ENCODE data around the gene SLC39A13. TPM values are rescaled to one million over a fixed set of nuclear protein-coding genes. Genes with fewer than 3 reads are reported as not detected.
A peak's percentile ranks its signal among the peaks of the same experiment; 100 is the strongest.

Gene SLC39A13
- polyA plus RNA-seq, 3 donors from 2014 or later = 22.1 to 33.2 (median 27.7) TPM

DNA sequence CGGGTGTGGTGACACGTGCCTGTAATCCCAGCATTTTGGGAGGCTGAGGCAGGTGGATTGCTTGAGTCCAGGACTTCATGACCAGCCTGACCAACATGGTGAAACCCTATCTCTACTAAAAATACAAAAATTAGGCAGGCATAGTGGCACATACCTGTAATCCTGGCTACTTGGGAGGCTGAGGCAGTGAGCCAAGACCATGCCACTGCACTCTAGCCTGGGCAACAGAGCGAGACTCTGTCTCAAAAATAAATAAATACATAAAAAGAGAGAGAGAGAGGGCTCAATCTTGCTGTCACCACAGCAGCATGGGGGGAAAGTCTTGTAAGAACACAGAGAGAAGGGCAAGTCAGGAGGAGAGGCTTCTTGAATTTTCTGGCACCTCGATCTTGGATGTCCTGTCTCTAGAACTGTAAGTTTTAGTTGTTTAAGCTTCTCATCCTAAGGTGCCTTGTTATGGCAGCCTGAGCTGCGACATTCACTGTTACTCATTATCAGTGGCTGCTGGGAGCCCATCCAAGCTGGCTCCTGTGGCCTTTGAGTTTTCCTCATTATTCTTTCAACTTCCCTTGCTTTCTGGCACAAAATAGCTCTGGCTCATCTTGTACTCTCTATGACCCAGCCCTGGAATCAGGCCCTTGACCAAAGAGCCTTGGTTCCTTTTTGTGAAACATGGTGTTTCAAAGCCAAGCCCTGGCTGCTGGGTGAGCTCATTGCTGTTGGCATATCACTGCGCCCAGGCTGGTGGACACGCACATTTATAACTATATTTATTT lies 25.8 kb downstream of the SLC39A13 start:
- H3K27ac Mint-ChIP-seq = no peak overlapping the region
- no peak overlapping the region for H3K4me3 Mint-ChIP-seq

DNA sequence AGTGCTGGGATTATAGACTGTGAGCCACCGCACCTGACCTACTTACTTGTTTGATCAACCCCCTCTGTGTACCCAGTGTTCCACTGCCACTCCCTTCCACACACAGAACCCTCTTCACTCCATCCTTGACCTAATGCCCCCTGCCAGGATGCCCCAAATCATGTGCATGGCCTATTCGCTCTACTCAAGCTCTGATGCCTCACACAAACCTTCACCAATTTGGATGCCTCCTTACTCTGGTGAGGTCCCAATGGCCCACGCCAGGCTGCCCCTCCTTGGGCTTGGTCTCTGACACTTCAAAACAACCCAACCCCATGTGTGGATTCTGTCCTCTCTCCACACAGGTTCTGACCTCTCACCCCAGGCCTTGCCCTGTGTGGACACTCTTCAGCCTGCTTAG lies 27.3 kb downstream of the SLC39A13 start:
- no peak overlapping the region for H3K4me3 Mint-ChIP-seq
- no peaks in the 10 kb centered on the region for H3K36me3 Mint-ChIP-seq
- H3K27me3 Mint-ChIP-seq (ENCODE audit: low read depth in 3 of 3) = peaks cover 0 to 4% (median 3%) of the 10 kb centered on the region in 3 donors
- peak overlapping the region in 1 of 6 donors; percentile 40 for H3K27ac Mint-ChIP-seq
- no peaks in the 10 kb centered on the region for H3K4me1 Mint-ChIP-seq
- no peaks in the 10 kb centered on the region for H3K9me3 Mint-ChIP-seq
- DNase-seq = no peak

More for the DNA sequence above, 25.8 kb downstream of the SLC39A13 start:
- no peaks in the 10 kb centered on the region for H3K36me3 Mint-ChIP-seq
- no peaks in the 10 kb centered on the region for H3K9me3 Mint-ChIP-seq
- no peak for DNase-seq
- H3K27me3 Mint-ChIP-seq (ENCODE audit: low read depth in 3 of 3) = peaks cover 0 to 4% (median 3%) of the 10 kb centered on the region in 3 donors
- no peaks in the 10 kb centered on the region for H3K4me1 Mint-ChIP-seq

DNA sequence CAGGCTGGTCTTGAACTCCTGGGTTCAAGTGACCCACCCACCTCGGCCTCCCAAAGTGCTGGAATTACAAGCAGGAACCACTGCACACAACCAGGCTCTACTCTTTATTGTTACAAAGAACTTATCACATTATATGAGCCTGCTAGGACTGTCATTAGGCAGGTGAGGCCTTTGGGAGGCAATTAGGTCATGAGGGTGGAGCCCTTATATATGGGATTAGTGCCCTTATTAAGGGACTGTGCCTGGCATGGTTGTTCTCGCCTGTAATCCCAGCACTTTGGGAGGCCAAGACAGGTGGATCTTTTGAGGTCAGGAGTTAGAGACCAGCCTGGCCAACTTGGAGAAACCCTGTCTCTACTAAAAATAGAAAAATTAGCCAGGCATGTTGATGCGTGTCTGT lies 28.3 kb downstream of the SLC39A13 start:
- H3K4me1 Mint-ChIP-seq = no peaks in the 10 kb centered on the region
- H3K27ac Mint-ChIP-seq = no peak overlapping the region
- H3K36me3 Mint-ChIP-seq = no peaks in the 10 kb centered on the region
- no peak overlapping the region for H3K4me3 Mint-ChIP-seq
- DNase-seq = no peak
- peaks cover 0 to 3% (median 2%) of the 10 kb centered on the region in 3 donors for H3K27me3 Mint-ChIP-seq (ENCODE audit: low read depth in 3 of 3)
- H3K9me3 Mint-ChIP-seq = no peaks in the 10 kb centered on the region

DNA sequence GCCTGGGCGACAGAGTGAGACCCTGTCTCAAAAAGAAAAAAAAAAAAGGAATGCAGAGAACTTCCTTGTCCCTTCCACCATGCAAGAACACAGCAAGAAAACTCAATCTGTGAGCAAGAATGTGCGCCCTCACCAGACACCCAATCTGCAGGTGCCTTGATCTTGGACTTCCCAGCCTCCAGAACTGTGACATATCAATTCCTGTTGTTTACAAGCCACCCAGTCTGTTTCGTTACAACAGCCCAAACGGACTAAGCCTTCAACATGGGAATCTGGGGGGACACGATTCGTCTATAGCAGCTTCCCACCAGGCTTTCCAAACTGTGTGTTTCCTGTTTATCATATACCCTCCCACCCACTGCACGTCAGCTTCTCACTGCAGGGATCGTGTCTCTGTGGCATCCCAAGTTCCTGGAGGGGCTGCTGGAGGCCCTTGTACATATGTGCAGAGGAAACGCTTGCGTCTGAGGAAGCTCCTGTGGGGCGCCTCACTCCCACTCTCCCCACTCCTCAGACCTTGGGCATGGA lies 28.9 kb downstream of the SLC39A13 start:
- Mint-ChIP-seq H3K4me3 (no peak overlapping the region), H3K9me3 (no peaks in the 10 kb centered on the region), H3K4me1 (no peaks in the 10 kb centered on the region), H3K27ac (no peak overlapping the region), H3K36me3 (no peaks in the 10 kb centered on the region), H3K27me3 (ENCODE audit: low read depth in 3 of 3) (peaks cover 0 to 3% (median 2%) of the 10 kb centered on the region in 3 donors)
- DNase-seq = no peak

DNA sequence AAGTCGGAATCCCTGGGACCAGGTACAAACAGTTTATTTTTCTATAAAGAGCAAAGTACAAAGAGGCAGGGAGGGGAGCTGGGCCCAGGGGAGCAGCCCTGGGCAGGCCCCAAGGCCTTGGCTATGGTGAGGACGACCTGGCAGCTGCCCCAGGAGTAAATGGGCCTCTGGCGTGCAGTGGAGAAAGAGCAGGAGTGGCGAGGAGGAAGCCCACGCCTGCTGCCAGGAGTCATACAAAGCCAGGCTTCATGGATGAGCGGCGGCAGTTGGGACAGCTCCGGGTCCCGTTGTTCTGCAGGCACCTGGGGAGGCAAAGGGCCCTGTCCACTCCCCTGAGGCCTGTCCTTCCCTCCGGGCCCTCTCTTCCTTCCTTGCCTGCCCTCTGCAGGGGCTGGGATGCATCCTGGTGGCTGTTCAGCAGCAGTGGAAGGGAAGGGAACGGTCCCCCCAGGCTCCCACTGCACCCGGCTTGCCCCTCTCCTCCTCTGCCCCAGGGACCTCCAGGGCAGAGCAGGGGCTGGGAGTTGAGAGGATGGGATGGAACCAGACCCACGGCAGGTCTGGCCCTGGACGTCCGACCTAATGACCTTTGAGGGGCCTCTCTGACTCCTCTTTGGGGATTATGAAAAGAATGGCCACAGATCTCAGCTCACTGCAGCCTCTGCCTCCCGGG lies 29.5 kb downstream of the SLC39A13 start:
- H3K9me3 Mint-ChIP-seq = no peaks in the 10 kb centered on the region
- no peak overlapping the region for H3K27ac Mint-ChIP-seq
- DNase-seq = no peak
- H3K27me3 Mint-ChIP-seq (ENCODE audit: low read depth in 3 of 3) = peaks cover 0 to 3% (median 2%) of the 10 kb centered on the region in 3 donors
- H3K4me1 Mint-ChIP-seq = no peaks in the 10 kb centered on the region
- no peaks in the 10 kb centered on the region for H3K36me3 Mint-ChIP-seq
- no peak overlapping the region for H3K4me3 Mint-ChIP-seq

DNA sequence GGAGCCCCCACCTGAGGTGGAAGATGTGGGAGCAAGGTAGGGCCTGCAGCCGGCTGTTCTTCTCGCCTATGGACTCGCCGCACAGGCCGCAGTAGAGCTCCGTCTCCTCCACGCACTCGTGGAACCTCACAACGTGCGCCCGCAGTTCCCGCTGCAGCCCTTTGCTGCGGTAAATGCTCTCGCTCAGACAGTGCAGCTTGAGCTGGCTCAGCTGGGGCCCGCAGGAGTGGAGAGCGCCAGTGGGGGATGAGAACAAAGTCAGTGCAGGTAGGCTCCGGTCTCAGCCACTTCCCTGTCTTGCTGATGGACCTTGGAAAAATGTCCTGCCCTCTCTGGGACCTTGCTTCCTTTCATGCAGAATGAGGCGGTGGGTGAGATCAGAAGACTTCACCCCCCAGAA lies 30.3 kb downstream of the SLC39A13 start:
- Mint-ChIP-seq H3K36me3 (no peaks in the 10 kb centered on the region), H3K4me1 (no peaks in the 10 kb centered on the region), H3K9me3 (no peaks in the 10 kb centered on the region), H3K4me3 (no peak overlapping the region), H3K27ac (no peak overlapping the region), H3K27me3 (ENCODE audit: low read depth in 3 of 3) (peaks cover 0 to 3% (median 2%) of the 10 kb centered on the region in 3 donors)
- DNase-seq = no peak

DNA sequence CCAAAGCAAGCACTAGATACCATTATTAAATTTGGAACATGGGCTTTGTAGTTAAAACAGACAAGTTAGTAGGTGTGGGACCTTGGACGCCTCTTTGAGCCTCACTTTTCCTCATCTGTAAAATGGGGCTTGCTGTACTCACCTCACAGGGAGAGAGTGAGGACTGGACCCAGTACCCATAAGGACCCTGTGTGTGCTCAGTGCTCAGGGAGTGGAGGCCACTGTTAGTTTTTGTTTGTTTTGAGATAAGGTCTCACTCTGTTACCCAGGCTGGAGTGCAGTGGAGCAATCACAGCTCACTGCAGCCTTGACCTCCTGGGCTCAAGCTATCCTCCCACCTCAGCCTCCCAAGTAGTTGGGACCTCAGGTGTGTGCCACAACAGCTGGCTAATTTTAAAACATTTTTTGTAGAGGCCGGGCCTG lies 31.7 kb downstream of the SLC39A13 start:
- Mint-ChIP-seq H3K4me3 (no peak overlapping the region), H3K4me1 (no peaks in the 10 kb centered on the region), H3K27me3 (ENCODE audit: low read depth in 3 of 3) (peaks cover 0 to 3% (median 2%) of the 10 kb centered on the region in 3 donors), H3K27ac (no peak overlapping the region), H3K9me3 (no peaks in the 10 kb centered on the region), H3K36me3 (no peaks in the 10 kb centered on the region)
- DNase-seq = no peak

DNA sequence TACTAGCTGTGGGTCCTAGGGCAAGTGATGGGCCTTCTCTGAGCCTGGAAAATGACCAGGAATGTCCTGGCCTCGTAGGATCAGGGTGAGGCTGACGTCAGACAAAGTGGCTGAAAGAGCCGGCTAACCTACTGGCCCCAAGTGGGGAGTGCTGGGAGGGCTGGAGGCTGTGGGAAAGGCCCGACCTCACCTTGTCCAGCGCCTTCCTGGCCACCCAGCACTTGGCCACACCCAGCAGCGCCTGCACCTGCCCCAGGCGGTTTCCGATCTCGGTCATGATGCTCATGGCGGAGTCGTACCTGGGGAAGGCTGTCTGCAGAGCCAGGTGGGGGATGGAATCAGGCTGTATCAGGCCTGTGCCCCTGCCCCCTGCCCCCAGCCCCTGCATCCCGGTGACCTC lies 33.0 kb downstream of the SLC39A13 start:
- Mint-ChIP-seq H3K4me3 (no peak overlapping the region), H3K9me3 (no peaks in the 10 kb centered on the region), H3K27me3 (ENCODE audit: low read depth in 3 of 3) (peaks cover 0 to 3% (median 0%) of the 10 kb centered on the region in 3 donors), H3K27ac (no peak overlapping the region), H3K36me3 (no peaks in the 10 kb centered on the region), H3K4me1 (no peaks in the 10 kb centered on the region)
- no peak for DNase-seq

DNA sequence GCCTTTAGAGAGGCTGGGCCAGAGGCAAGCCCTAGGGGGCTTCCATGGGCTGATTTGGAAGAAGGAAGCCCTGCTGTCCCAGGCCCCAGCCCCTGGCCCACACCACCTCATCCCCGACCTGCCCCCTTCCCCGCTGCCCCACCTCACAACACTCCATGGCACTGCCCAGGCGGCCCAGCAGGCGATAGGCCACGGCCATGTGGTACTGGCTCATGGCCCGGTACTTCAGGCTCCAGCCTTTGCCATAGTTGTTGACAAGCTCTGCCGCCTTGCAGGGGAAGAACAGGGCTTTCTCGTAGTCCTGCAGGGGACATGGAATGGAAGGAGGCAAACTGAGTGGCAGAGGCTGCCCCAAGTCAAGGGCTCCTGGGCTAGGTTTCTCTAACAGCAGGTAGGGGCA lies 34.1 kb downstream of the SLC39A13 start:
- Mint-ChIP-seq H3K4me3 (no peak overlapping the region), H3K27ac (no peak overlapping the region), H3K9me3 (no peaks in the 10 kb centered on the region), H3K4me1 (no peaks in the 10 kb centered on the region), H3K36me3 (no peaks in the 10 kb centered on the region), H3K27me3 (ENCODE audit: low read depth in 3 of 3) (peaks cover 0 to 3% (median 0%) of the 10 kb centered on the region in 3 donors)
- DNase-seq = no peak

DNA sequence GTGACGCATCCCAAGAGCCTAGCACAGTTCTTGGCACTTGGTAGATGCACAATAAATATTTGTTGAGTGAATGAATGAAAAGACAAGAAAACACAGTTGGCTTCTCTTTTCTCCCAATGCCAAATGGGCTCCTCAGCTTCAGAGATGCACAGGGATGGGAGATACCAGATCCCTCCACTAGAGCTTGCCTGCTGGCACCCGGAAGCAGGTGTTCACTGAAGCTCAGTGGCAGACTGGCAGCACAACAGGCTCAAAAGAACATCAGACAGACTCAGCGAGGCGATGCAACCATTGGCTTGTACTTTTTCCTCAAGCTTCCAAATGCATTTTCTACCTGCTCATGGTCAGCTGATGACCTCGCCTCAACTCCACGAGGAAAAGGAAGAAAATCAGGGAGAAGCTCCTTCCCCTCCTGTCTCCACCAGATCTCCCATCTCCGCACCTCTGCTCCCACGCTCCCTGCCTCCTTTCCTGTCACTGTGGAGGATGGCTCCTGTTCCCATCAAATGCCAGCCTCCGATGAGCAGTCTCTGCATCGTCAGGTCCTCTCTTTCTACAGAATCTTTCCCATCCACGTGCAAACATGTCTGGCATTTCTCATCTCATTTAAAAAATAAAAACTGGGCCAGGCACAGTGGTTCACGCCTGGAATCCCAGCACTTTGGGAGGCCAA lies 34.8 kb downstream of the SLC39A13 start:
- Mint-ChIP-seq H3K4me3 (no peak overlapping the region), H3K36me3 (no peaks in the 10 kb centered on the region), H3K9me3 (no peaks in the 10 kb centered on the region), H3K27me3 (ENCODE audit: low read depth in 3 of 3) (peaks cover 0 to 3% (median 1%) of the 10 kb centered on the region in 3 donors), H3K4me1 (no peaks in the 10 kb centered on the region), H3K27ac (no peak overlapping the region)
- no peak for DNase-seq

DNA sequence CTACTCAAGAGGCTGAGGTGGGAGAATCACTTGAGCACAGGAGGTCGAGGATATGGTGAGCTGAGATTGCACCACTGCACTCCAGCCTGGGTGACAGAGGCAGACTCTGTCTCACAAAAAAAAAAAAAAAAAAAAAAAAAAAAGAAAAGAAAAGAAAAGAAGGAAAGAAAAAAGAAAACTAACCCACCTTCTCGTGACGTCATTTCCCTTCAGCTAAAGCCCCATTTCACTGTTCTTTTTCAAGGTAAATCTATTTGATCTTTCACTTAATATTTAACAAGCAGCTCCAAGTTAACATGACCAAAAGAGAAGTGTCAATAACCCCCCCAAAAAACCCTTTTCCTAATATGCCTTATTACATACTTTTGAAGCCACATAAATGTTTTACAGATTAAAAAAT lies 35.4 kb downstream of the SLC39A13 start:
- no peaks in the 10 kb centered on the region for H3K36me3 Mint-ChIP-seq
- H3K9me3 Mint-ChIP-seq = no peaks in the 10 kb centered on the region
- H3K4me3 Mint-ChIP-seq = no peak overlapping the region
- no peak for DNase-seq
- no peaks in the 10 kb centered on the region for H3K4me1 Mint-ChIP-seq
- H3K27me3 Mint-ChIP-seq (ENCODE audit: low read depth in 3 of 3) = peaks cover 0 to 1% (median under 1%) of the 10 kb centered on the region in 3 donors
- no peak overlapping the region for H3K27ac Mint-ChIP-seq

DNA sequence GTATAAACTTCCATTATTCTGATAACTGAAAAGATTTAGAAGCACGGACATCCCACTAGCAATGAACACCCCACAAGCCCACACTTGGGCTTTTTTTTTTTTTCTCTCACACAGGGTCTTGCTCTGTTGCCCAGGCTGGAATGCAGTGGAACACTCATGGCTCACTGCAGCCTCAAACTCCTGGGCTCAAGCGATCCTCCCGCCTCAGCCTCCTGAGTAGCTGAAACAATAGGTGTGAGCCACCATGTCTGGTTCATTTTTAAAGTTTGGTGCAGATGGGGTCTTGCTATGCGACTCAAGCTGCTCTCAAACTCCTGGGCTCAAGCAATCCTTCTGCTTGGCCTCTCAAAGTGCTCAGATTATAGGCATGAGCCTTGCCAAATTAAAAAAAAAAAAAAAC lies 37.5 kb downstream of the SLC39A13 start:
- Mint-ChIP-seq H3K4me3 (no peak overlapping the region), H3K4me1 (no peaks in the 10 kb centered on the region), H3K9me3 (no peaks in the 10 kb centered on the region), H3K27me3 (ENCODE audit: low read depth in 3 of 3) (peaks cover 0 to 2% (median 1%) of the 10 kb centered on the region in 3 donors), H3K36me3 (no peaks in the 10 kb centered on the region), H3K27ac (no peak overlapping the region)
- no peak for DNase-seq

DNA sequence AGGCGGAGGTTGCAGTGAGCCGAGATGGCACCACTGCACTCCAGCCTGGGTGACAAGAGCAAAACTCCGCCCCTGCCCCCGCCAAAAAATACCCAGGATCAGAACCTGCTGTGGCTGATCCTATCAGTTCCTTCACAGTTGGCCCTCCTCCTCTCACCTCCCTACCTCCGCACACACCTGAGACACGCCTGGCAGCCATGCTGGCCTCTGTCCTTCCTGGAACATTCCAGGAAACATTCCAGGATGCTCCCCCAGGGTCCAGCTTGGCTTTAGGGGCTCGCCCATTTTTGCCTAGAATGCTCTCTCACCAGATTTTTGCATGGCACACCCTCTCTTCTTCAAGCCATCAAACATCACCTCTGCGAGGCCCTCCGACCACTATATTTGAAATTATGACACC lies 38.4 kb downstream of the SLC39A13 start:
- no peak overlapping the region for H3K4me3 Mint-ChIP-seq
- H3K4me1 Mint-ChIP-seq = no peaks in the 10 kb centered on the region
- H3K27me3 Mint-ChIP-seq (ENCODE audit: low read depth in 3 of 3) = peaks cover 0 to 2% (median 1%) of the 10 kb centered on the region in 3 donors
- no peak for DNase-seq
- no peaks in the 10 kb centered on the region for H3K36me3 Mint-ChIP-seq
- no peaks in the 10 kb centered on the region for H3K9me3 Mint-ChIP-seq
- H3K27ac Mint-ChIP-seq = peak overlapping the region in 2 of 6 donors; percentile 20 to 26

DNA sequence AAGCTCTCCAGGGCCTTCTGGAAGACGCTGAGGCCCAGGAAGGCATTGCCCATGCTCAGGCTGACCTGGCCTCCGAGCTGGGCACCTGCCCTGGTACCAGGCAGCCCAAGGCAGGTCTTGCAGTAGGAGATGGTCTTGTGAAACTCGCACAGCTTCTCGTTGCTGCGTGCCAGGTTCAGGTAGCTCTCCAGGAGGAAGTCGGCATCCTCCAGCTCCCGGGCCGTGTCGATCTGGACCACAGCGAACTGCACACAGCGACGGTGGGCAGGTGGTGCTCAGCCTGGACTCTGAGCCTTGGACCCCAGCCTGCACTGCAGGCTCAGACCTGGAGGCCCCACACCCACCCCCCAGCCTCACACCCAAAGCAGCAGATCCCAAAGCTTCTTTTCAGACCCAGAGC lies 39.5 kb downstream of the SLC39A13 start:
- H3K36me3 Mint-ChIP-seq = no peaks in the 10 kb centered on the region
- H3K4me1 Mint-ChIP-seq = no peaks in the 10 kb centered on the region
- no peak overlapping the region for H3K27ac Mint-ChIP-seq
- DNase-seq = no peak
- H3K27me3 Mint-ChIP-seq (ENCODE audit: low read depth in 3 of 3) = peaks cover 0 to 2% (median 1%) of the 10 kb centered on the region in 3 donors
- H3K4me3 Mint-ChIP-seq = no peak overlapping the region
- H3K9me3 Mint-ChIP-seq = no peaks in the 10 kb centered on the region

Measured in immature natural killer cell (primary cell).